Measurements from ENCODE around the gene THADA.

The THADA gene

GRCh38 chr2:43280994-43281393, 314.8 kb downstream of the THADA start:
- TF ChIP-seq CTCF (conservative IDR thresholded peaks at IDR 0.05; ENCODE audit: low read length) = no peak
- H3K4me3 ChIP-seq (ENCODE audit: low read length) = no peak overlapping the region
- no peak for DNase-seq (ENCODE audit: low read depth)

- DNase-seq (ENCODE audit: low read depth) = no peak
- no peak overlapping the region for H3K4me3 ChIP-seq (ENCODE audit: low read length)
- no peak for TF ChIP-seq CTCF (conservative IDR thresholded peaks at IDR 0.05; ENCODE audit: low read length)
These were observed 316.5 kb downstream of the THADA start for GRCh38 chr2:43279317-43279840.

- TF ChIP-seq CTCF (conservative IDR thresholded peaks at IDR 0.05; ENCODE audit: low read length) = no peak
These were observed 317.1 kb downstream of the THADA start for GRCh38 chr2:43278564-43279220.

GRCh38 chr2:43276962-43277391, 318.9 kb downstream of the THADA start:
- no peak overlapping the region for H3K4me3 ChIP-seq (ENCODE audit: low read length)
- DNase-seq (ENCODE audit: low read depth) = no peak
- TF ChIP-seq CTCF (conservative IDR thresholded peaks at IDR 0.05; ENCODE audit: low read length) = no peak

More at GRCh38 chr2:43278564-43279220, 317.1 kb downstream of the THADA start:
- DNase-seq (ENCODE audit: low read depth) = no peak
- no peak overlapping the region for H3K4me3 ChIP-seq (ENCODE audit: low read length)

- no peak for DNase-seq (ENCODE audit: low read depth)
- H3K4me3 ChIP-seq (ENCODE audit: low read length) = no peak overlapping the region
- TF ChIP-seq CTCF (conservative IDR thresholded peaks at IDR 0.05; ENCODE audit: low read length) = no peak
These were observed 319.4 kb downstream of the THADA start for GRCh38 chr2:43276266-43276941.

GRCh38 chr2:43274721-43275120, 321.1 kb downstream of the THADA start:
- no peak overlapping the region for H3K4me3 ChIP-seq (ENCODE audit: low read length)
- no peak for DNase-seq (ENCODE audit: low read depth)
- TF ChIP-seq CTCF (conservative IDR thresholded peaks at IDR 0.05; ENCODE audit: low read length) = no peak

- TF ChIP-seq CTCF (conservative IDR thresholded peaks at IDR 0.05; ENCODE audit: low read length) = no peak
- H3K4me3 ChIP-seq (ENCODE audit: low read length) = no peak overlapping the region
- DNase-seq (ENCODE audit: low read depth) = no peak
These were observed 321.8 kb downstream of the THADA start for GRCh38 chr2:43274055-43274454.

All from AG10803 (cell line).